SU-DHL-6 (cell line): ENCODE data around the gene EZR.

ENCODE experiments used
- H2AFZ ChIP-seq: fragments of 200-600 bp; sonication (generic); 2 replicates; pipeline ENCODE4 v1.6.1; 2014; ENCODE audit warnings: low read depth, mild to moderate bottlenecking, moderate library complexity, mixed read lengths, antibody characterized with exemption, low read length; ENCODE audit not compliant: severe bottlenecking
- H3F3A ChIP-seq: fragments of 200-600 bp; shearing (Covaris generic); 2 replicates; pipeline ENCODE4 v1.6.0; 2016; ENCODE audit warnings: antibody characterized with exemption, mild to moderate bottlenecking; ENCODE audit not compliant: insufficient read depth
- H3K27ac ChIP-seq: fragments of 200-600 bp; sonication (generic); 2 replicates; pipeline ENCODE4 v1.5.1; 2016; ENCODE audit warnings: low read depth, mild to moderate bottlenecking, low read length, moderate library complexity, mixed read lengths
- H3K27me3 ChIP-seq: fragments of 200-600 bp; sonication (generic), shearing (Covaris generic); 2 replicates; pipeline ENCODE4 v1.6.0; 2014; ENCODE audit warnings: mild to moderate bottlenecking, low read length
- H3K36me3 ChIP-seq: fragments of 200-600 bp; sonication (generic); 2 replicates; pipeline ENCODE4 v1.6.1; 2014; ENCODE audit warnings: mild to moderate bottlenecking, low read length, mixed read lengths
- H3K4me2 ChIP-seq: fragments of 300-600, 200-600 bp; shearing (Covaris generic), sonication (generic); 2 replicates; pipeline ENCODE4 v1.6.0; 2014; ENCODE audit warnings: low read length, low read depth, mild to moderate bottlenecking; ENCODE audit not compliant: poor library complexity, severe bottlenecking
- H3K4me3 ChIP-seq: fragments of 200-600 bp; sonication (generic); 2 replicates; pipeline ENCODE4 v1.5.1; 2014; ENCODE audit warnings: antibody characterized with exemption, low read length, mild to moderate bottlenecking, mixed read lengths; ENCODE audit not compliant: insufficient read depth, poor library complexity, severe bottlenecking
- H3K79me2 ChIP-seq: fragments of 200-600 bp; sonication (generic); 2 replicates; pipeline ENCODE4 v1.6.1; 2014; ENCODE audit warnings: mild to moderate bottlenecking, low read length, moderate library complexity; ENCODE audit not compliant: insufficient read depth
- H3K9ac ChIP-seq: fragments of 200-600 bp; sonication (generic); 2 replicates; pipeline ENCODE4 v1.7.0; 2014; ENCODE audit warnings: mild to moderate bottlenecking, low read length
- H3K9me2 ChIP-seq: fragments of 200-600 bp; sonication (generic); replicated peaks from 2 replicates; pipeline ENCODE4 v1.6.1; 2014; ENCODE audit warnings: low read length; ENCODE audit not compliant: insufficient read depth
- H3K9me3 ChIP-seq: fragments of 200-600 bp; sonication (generic); 2 replicates; pipeline ENCODE4 v1.6.1; 2014; ENCODE audit warnings: low read length, mixed read lengths; ENCODE audit not compliant: insufficient read depth
- H4K20me1 ChIP-seq: fragments of 200-600 bp; sonication (generic); 2 replicates; pipeline ENCODE4 v1.6.1; 2014; ENCODE audit warnings: low read depth, mild to moderate bottlenecking, antibody characterized with exemption, low read length, moderate library complexity, mixed read lengths
- EZH2phosphoT487 ChIP-seq: fragments of 200-600 bp; sonication (generic), shearing (Covaris generic); conservative IDR thresholded peaks from 2 replicates; pipeline ENCODE4 v1.6.1; 2018; ENCODE audit warnings: mild to moderate bottlenecking, antibody characterized with exemption, low read length, moderate library complexity, mixed read lengths
- TF ChIP-seq, protein P1 (sequence below): fragments of 200-600 bp; sonication (generic); IDR thresholded peaks from one replicate; pipeline ENCODE4 v1.5.1; 2017; ENCODE audit warnings: antibody characterized with exemption, mild to moderate bottlenecking, low read length, moderate library complexity; ENCODE audit not compliant: insufficient read depth, poor library complexity, severe bottlenecking

The EZR gene

DNA sequence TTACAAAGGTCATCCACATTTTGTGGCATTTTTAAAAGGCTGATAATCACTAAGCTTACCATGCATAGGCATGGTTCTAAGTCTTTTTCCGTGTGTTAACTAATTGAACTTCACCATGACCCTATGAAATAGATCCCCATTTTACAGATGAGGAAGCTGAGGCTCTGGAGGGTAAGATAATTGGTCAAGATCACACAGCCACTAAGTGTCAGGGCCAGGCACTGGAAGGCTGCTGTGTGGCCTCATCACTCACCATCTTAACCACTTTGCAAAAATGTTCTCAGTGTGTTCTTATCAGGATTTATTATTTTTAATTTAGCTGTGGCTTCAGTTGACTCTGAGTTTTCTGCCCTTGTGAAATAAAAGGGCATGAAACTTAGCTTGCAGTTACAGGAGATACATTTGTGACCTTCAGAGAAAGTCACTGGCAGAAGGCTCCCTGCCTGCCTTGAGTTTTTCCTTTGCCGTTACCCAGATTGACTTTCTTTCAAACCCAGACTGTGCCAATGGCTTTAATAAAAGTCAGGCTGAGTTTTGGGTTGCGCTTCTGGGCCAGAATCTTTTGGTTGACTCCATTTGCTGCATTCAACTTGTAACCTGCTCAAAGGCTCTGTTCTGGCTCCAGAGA is 82.0 kb downstream of the EZR start:
- no peaks in the 10 kb centered on the region for H3K36me3 ChIP-seq
- H3K4me2 ChIP-seq, result no peak overlapping the region
- no peak overlapping the region for H3K4me3 ChIP-seq
- no peaks in the 10 kb centered on the region for H3K9me2 ChIP-seq
- no peaks in the 10 kb centered on the region for H3K79me2 ChIP-seq
- H3K9me3 ChIP-seq, result peaks cover 14% of the 10 kb centered on the region
- no peak overlapping the region for H3K9ac ChIP-seq
- no peaks in the 10 kb centered on the region for H3F3A ChIP-seq
- H4K20me1 ChIP-seq, result no peaks in the 10 kb centered on the region
- TF ChIP-seq, protein P1, sequence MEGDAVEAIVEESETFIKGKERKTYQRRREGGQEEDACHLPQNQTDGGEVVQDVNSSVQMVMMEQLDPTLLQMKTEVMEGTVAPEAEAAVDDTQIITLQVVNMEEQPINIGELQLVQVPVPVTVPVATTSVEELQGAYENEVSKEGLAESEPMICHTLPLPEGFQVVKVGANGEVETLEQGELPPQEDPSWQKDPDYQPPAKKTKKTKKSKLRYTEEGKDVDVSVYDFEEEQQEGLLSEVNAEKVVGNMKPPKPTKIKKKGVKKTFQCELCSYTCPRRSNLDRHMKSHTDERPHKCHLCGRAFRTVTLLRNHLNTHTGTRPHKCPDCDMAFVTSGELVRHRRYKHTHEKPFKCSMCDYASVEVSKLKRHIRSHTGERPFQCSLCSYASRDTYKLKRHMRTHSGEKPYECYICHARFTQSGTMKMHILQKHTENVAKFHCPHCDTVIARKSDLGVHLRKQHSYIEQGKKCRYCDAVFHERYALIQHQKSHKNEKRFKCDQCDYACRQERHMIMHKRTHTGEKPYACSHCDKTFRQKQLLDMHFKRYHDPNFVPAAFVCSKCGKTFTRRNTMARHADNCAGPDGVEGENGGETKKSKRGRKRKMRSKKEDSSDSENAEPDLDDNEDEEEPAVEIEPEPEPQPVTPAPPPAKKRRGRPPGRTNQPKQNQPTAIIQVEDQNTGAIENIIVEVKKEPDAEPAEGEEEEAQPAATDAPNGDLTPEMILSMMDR, result no peak
- no peak for TF ChIP-seq EZH2phosphoT487
- H2AFZ ChIP-seq, result no peak overlapping the region
- H3K27me3 ChIP-seq, result no peaks in the 10 kb centered on the region
- H3K27ac ChIP-seq, result no peak overlapping the region

- Histone ChIP-seq H3F3A (no peaks in the 10 kb centered on the region), H3K36me3 (no peaks in the 10 kb centered on the region)
- no peak for TF ChIP-seq EZH2phosphoT487
- TF ChIP-seq, protein P1, result no peak
Measured at GRCh38 chr6:158735009-158735408, 84.2 kb downstream of the EZR start.

GRCh38 chr6:158730541-158730907 is 88.6 kb downstream of the EZR start:
- Histone ChIP-seq H3F3A (no peaks in the 10 kb centered on the region), H3K4me3 (no peak overlapping the region), H3K9me2 (no peaks in the 10 kb centered on the region), H3K36me3 (no peaks in the 10 kb centered on the region), H4K20me1 (no peaks in the 10 kb centered on the region), H3K9ac (no peak overlapping the region), H3K79me2 (no peaks in the 10 kb centered on the region), H3K27ac (no peak overlapping the region), H2AFZ (no peak overlapping the region), H3K9me3 (peaks cover 7% of the 10 kb centered on the region; the same call in 1 of the 2 replicates), H3K4me2 (no peak overlapping the region), H3K27me3 (no peaks in the 10 kb centered on the region)
- TF ChIP-seq, protein P1, result no peak
- no peak for TF ChIP-seq EZH2phosphoT487

More at GRCh38 chr6:158735009-158735408, 84.2 kb downstream of the EZR start:
- Histone ChIP-seq H3K27ac (no peak overlapping the region), H3K9ac (no peak overlapping the region), H3K9me3 (peaks cover 14% of the 10 kb centered on the region), H3K79me2 (no peaks in the 10 kb centered on the region), H4K20me1 (no peaks in the 10 kb centered on the region), H3K4me2 (no peak overlapping the region), H3K27me3 (no peaks in the 10 kb centered on the region), H3K4me3 (no peak overlapping the region), H2AFZ (no peak overlapping the region), H3K9me2 (no peaks in the 10 kb centered on the region)
